Hepatocyte (in vitro differentiated cells): ENCODE results near the gene SLC17A9. TPM values are rescaled to one million over a fixed set of nuclear protein-coding genes. Genes with fewer than 3 reads are reported as not detected.

ENCODE experiments used
- DNase-seq: peaks from one replicate; pipeline ENCODE4 v3.0.0-alpha.2; 2016; ENCODE audit warnings: low spot score
- H2AFZ ChIP-seq: fragments of 200-600 bp; sonication (generic); 2 replicates; pipeline ENCODE4 v1.6.0; 2016; ENCODE audit warnings: antibody characterized with exemption, mild to moderate bottlenecking
- H3K27ac ChIP-seq: fragments of 200-600 bp; sonication (generic); 2 replicates; pipeline ENCODE4 v1.5.1; 2016; ENCODE audit warnings: mild to moderate bottlenecking
- H3K27me3 ChIP-seq: fragments of 200-600 bp; sonication (generic); 2 replicates; pipeline ENCODE4 v1.6.1; 2016
- H3K36me3 ChIP-seq: fragments of 200-600 bp; sonication (generic); replicated peaks from 2 replicates; pipeline ENCODE4 v1.5.1; 2016; ENCODE audit warnings: low read depth; ENCODE audit not compliant: insufficient read depth
- H3K4me1 ChIP-seq: fragments of 200-600 bp; sonication (generic); 2 replicates; pipeline ENCODE4 v1.5.1; 2016; ENCODE audit warnings: mild to moderate bottlenecking, moderate library complexity; ENCODE audit not compliant: insufficient read depth
- H3K4me2 ChIP-seq: fragments of 200-600 bp; sonication (generic); 2 replicates; pipeline ENCODE4 v1.6.0; 2016
- H3K4me3 ChIP-seq: fragments of 200-600 bp; sonication (generic); 2 replicates; pipeline ENCODE4 v1.5.1; 2016; ENCODE audit warnings: mild to moderate bottlenecking
- H3K79me2 ChIP-seq: fragments of 200-600 bp; sonication (generic); 2 replicates; pipeline ENCODE4 v1.6.0; 2017; ENCODE audit warnings: mild to moderate bottlenecking
- H3K9me2 ChIP-seq: fragments of 200-600 bp; sonication (generic); replicated peaks from 2 replicates; pipeline ENCODE4 v1.6.0; 2017; ENCODE audit warnings: mild to moderate bottlenecking; ENCODE audit not compliant: insufficient read depth
- H3K9me3 ChIP-seq: fragments of 200-600 bp; sonication (generic); 2 replicates; pipeline ENCODE4 v1.5.1; 2016; ENCODE audit warnings: low read depth, mild to moderate bottlenecking
- H4K20me1 ChIP-seq: fragments of 200-600 bp; sonication (generic); 2 replicates; pipeline ENCODE4 v1.6.0; 2016; ENCODE audit warnings: mild to moderate bottlenecking; ENCODE audit not compliant: insufficient read depth, poor library complexity, severe bottlenecking
- EZH2 ChIP-seq: fragments of 200-600 bp; sonication (generic); IDR thresholded peaks from 2 replicates; pipeline ENCODE4 v1.6.1; 2016; ENCODE audit warnings: antibody characterized with exemption, mild to moderate bottlenecking, borderline replicate concordance
- EZH2phosphoT487 ChIP-seq: fragments of 200-600 bp; sonication (generic); IDR thresholded peaks from one replicate; pipeline ENCODE4 v1.6.1; 2018; ENCODE audit warnings: antibody characterized with exemption, mild to moderate bottlenecking, low read depth, moderate library complexity; ENCODE audit not compliant: unreplicated experiment, severe bottlenecking
- WGBS: methylation state at CpG from one replicate; pipeline ENCODE4 v1.1.6; 2016; ENCODE audit warnings: low lambda C conversion rate; ENCODE audit errors: missing lambda C conversion rate; 5-methylcytosine and 5-hydroxymethylcytosine counted together
- polyA plus RNA-seq: library from polyadenylated mRNA; unstranded; fragments of >200 nt; fragmentation: Nextera tagmentation; extraction: Ambion mirVana; gene quantifications from 2 replicates; pipeline ENCODE4 v1.2.1, GENCODE V29; 2016
- total RNA-seq: library from RNA; depleted of rRNA; stranded (reverse); fragments of >200 nt; gene quantifications from 2 replicates; pipeline ENCODE4 v1.2.3, GENCODE V29; 2014
- TF ChIP-seq, protein P1 (sequence below): fragments of 200-600 bp; sonication (generic); IDR thresholded peaks from 2 replicates; pipeline ENCODE4 v1.5.1; 2016; ENCODE audit warnings: antibody characterized with exemption, mild to moderate bottlenecking; ENCODE audit not compliant: poor library complexity

SLC17A9 gene
- total and polyA plus RNA-seq, 2 experiments from 2014 or later, result 26.9 to 83.9 TPM

- Histone ChIP-seq H3K27ac (no peak overlapping the region), H3K9me3 (no peaks in the 10 kb centered on the region), H3K79me2 (no peaks in the 10 kb centered on the region), H3K4me1 (no peaks in the 10 kb centered on the region), H3K9me2 (no peaks in the 10 kb centered on the region), H3K27me3 (peaks cover 14% of the 10 kb centered on the region), H4K20me1 (no peaks in the 10 kb centered on the region), H3K4me2 (no peak overlapping the region), H3K36me3 (no peaks in the 10 kb centered on the region), H3K4me3 (no peak overlapping the region), H2AFZ (no peak overlapping the region)
- TF ChIP-seq EZH2 (no peak), EZH2phosphoT487 (no peak)
- TF ChIP-seq, protein P1, sequence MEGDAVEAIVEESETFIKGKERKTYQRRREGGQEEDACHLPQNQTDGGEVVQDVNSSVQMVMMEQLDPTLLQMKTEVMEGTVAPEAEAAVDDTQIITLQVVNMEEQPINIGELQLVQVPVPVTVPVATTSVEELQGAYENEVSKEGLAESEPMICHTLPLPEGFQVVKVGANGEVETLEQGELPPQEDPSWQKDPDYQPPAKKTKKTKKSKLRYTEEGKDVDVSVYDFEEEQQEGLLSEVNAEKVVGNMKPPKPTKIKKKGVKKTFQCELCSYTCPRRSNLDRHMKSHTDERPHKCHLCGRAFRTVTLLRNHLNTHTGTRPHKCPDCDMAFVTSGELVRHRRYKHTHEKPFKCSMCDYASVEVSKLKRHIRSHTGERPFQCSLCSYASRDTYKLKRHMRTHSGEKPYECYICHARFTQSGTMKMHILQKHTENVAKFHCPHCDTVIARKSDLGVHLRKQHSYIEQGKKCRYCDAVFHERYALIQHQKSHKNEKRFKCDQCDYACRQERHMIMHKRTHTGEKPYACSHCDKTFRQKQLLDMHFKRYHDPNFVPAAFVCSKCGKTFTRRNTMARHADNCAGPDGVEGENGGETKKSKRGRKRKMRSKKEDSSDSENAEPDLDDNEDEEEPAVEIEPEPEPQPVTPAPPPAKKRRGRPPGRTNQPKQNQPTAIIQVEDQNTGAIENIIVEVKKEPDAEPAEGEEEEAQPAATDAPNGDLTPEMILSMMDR, result no peak
- DNase-seq, result no peak
- WGBS, result 89% methylated on average over 22 of the region's 22 CpGs
Observed at GRCh38 chr20:62990306-62990825, 37.9 kb downstream of the SLC17A9 start.

GRCh38 chr20:62991196-62991807, 38.8 kb downstream of the SLC17A9 start:
- H2AFZ ChIP-seq, result no peak overlapping the region
- H4K20me1 ChIP-seq, result no peaks in the 10 kb centered on the region
- DNase-seq, result no peak
- no peaks in the 10 kb centered on the region for H3K9me2 ChIP-seq
- H3K79me2 ChIP-seq, result no peaks in the 10 kb centered on the region
- H3K4me3 ChIP-seq, result no peak overlapping the region
- no peaks in the 10 kb centered on the region for H3K9me3 ChIP-seq
- no peaks in the 10 kb centered on the region for H3K4me1 ChIP-seq
- no peaks in the 10 kb centered on the region for H3K36me3 ChIP-seq
- no peak overlapping the region for H3K27ac ChIP-seq
- H3K27me3 ChIP-seq, result peaks cover 14% of the 10 kb centered on the region
- no peak overlapping the region for H3K4me2 ChIP-seq
- TF ChIP-seq, protein P1, result no peak
- 77% methylated on average over 13 of the region's 13 CpGs for WGBS

- H3K36me3 ChIP-seq, result no peaks in the 10 kb centered on the region
- TF ChIP-seq, protein P1, result no peak
- TF ChIP-seq EZH2phosphoT487 (no peak), EZH2 (no peak)
- peaks cover 14% of the 10 kb centered on the region for H3K27me3 ChIP-seq
- no peaks in the 10 kb centered on the region for H3K4me1 ChIP-seq
- H2AFZ ChIP-seq, result no peak overlapping the region
- no peak overlapping the region for H3K27ac ChIP-seq
- H3K4me3 ChIP-seq, result no peak overlapping the region
- DNase-seq, result no peak
- no peak overlapping the region for H3K4me2 ChIP-seq
- WGBS, result 78% methylated on average over 6 of the region's 6 CpGs
- no peaks in the 10 kb centered on the region for H3K79me2 ChIP-seq
- no peaks in the 10 kb centered on the region for H3K9me3 ChIP-seq
- H4K20me1 ChIP-seq, result no peaks in the 10 kb centered on the region
- no peaks in the 10 kb centered on the region for H3K9me2 ChIP-seq
Observed at GRCh38 chr20:62991863-62992262, 39.4 kb downstream of the SLC17A9 start.
